H9 (cell line): ENCODE measurements around the gene MUC5AC. TPM values are rescaled to one million over a fixed set of nuclear protein-coding genes. Genes with fewer than 3 reads are reported as not detected.

Experiments
- DNase-seq: peaks from one replicate; pipeline ENCODE4 v3.0.0-alpha.2; 2017
- H2AFZ ChIP-seq: one replicate; pipeline ENCODE4 v1.6.1; 2013; ENCODE audit warnings: mild to moderate bottlenecking, low read length, control low read depth, moderate library complexity
- H2AK5ac ChIP-seq: 2 replicates; pipeline ENCODE4 v1.6.1; 2013; ENCODE audit warnings: low read length, control low read depth, mixed read lengths; ENCODE audit not compliant: insufficient read length
- H2BK120ac ChIP-seq: one replicate; pipeline ENCODE4 v1.6.1; 2013; ENCODE audit warnings: low read depth, mild to moderate bottlenecking, low read length, control low read depth, inconsistent platforms; ENCODE audit not compliant: poor library complexity, severe bottlenecking
- H2BK12ac ChIP-seq: 2 replicates; pipeline ENCODE4 v1.6.1; 2013; ENCODE audit warnings: low read length, control low read depth, mixed read lengths, low read depth; ENCODE audit not compliant: insufficient read length
- H2BK15ac ChIP-seq: 2 replicates; pipeline ENCODE4 v1.6.1; 2013; ENCODE audit warnings: low read depth, low read length, control low read depth
- H2BK20ac ChIP-seq: one replicate; pipeline ENCODE4 v1.6.1; 2013; ENCODE audit warnings: low read depth, mild to moderate bottlenecking, low read length, control low read depth, inconsistent platforms; ENCODE audit not compliant: poor library complexity, severe bottlenecking
- H2BK5ac ChIP-seq: 2 replicates; pipeline ENCODE4 v1.6.1; 2013; ENCODE audit warnings: low read length, control low read depth, mixed read lengths; ENCODE audit not compliant: insufficient read length
- H3K14ac ChIP-seq: 2 replicates; pipeline ENCODE4 v1.6.1; 2013; ENCODE audit warnings: low read length, control low read depth; ENCODE audit not compliant: insufficient read depth
- H3K18ac ChIP-seq: 2 replicates; pipeline ENCODE4 v1.6.1; 2013; ENCODE audit warnings: low read depth, mild to moderate bottlenecking, mixed read lengths, low read length, control low read depth; ENCODE audit not compliant: insufficient read length
- H3K23ac ChIP-seq: 2 replicates; pipeline ENCODE4 v1.6.1; 2013; ENCODE audit warnings: low read length, control low read depth, mixed read lengths, low read depth; ENCODE audit not compliant: insufficient read length
- H3K23me2 ChIP-seq: 2 replicates; pipeline ENCODE4 v1.6.1; 2013; ENCODE audit warnings: low read depth, mild to moderate bottlenecking, mixed read lengths, low read length, control low read depth; ENCODE audit not compliant: insufficient read length, poor library complexity, severe bottlenecking
- H3K27ac ChIP-seq: 2 replicates; pipeline ENCODE4 v1.5.1; 2013; ENCODE audit warnings: low read length, control low read depth, mixed read lengths, low read depth; ENCODE audit not compliant: insufficient read length
- H3K27me3 ChIP-seq: 2 replicates; pipeline ENCODE4 v1.6.1; 2013; ENCODE audit warnings: low read length, control low read depth, inconsistent platforms; ENCODE audit not compliant: insufficient read depth
- H3K4ac ChIP-seq: 2 replicates; pipeline ENCODE4 v1.6.1; 2013; ENCODE audit warnings: low read depth, mild to moderate bottlenecking, control low read depth, inconsistent platforms, low read length, moderate library complexity
- H3K4me1 ChIP-seq: 2 replicates; pipeline ENCODE4 v1.6.1; 2013; ENCODE audit warnings: low read length, control low read depth, inconsistent platforms; ENCODE audit not compliant: insufficient read depth
- H3K4me2 ChIP-seq: 2 replicates; pipeline ENCODE4 v1.6.1; 2013; ENCODE audit warnings: low read length, control low read depth, mixed read lengths; ENCODE audit not compliant: insufficient read length, insufficient read depth
- H3K56ac ChIP-seq: 2 replicates; pipeline ENCODE4 v1.6.1; 2013; ENCODE audit warnings: low read depth, mild to moderate bottlenecking, mixed read lengths, low read length, control low read depth; ENCODE audit not compliant: insufficient read length
- H3K79me1 ChIP-seq: 2 replicates; pipeline ENCODE4 v1.6.1; 2013; ENCODE audit warnings: low read depth, mild to moderate bottlenecking, moderate library complexity, low read length, control low read depth, inconsistent platforms; ENCODE audit not compliant: insufficient read depth, poor library complexity, severe bottlenecking
- H3K79me2 ChIP-seq: 2 replicates; pipeline ENCODE4 v1.6.1; 2013; ENCODE audit warnings: low read length, control low read depth, inconsistent platforms; ENCODE audit not compliant: insufficient read depth
- H3K9ac ChIP-seq: 2 replicates; pipeline ENCODE4 v1.6.1; 2013; ENCODE audit warnings: low read length, control low read depth, mixed read lengths; ENCODE audit not compliant: insufficient read length; ENCODE audit errors: extremely low read depth
- H3K9me3 ChIP-seq: one replicate; pipeline ENCODE4 v1.6.1; 2013; ENCODE audit warnings: low read depth, low read length, inconsistent platforms; ENCODE audit not compliant: control insufficient read depth
- H3T11ph ChIP-seq: one replicate; pipeline ENCODE4 v1.6.1; 2013; ENCODE audit warnings: mild to moderate bottlenecking, low read length, control low read depth, inconsistent platforms
- H4K20me1 ChIP-seq: one replicate; pipeline ENCODE4 v1.6.1; 2013; ENCODE audit not compliant: control insufficient read depth, insufficient read length, insufficient read depth
- H4K5ac ChIP-seq: 2 replicates; pipeline ENCODE4 v1.6.1; 2013; ENCODE audit warnings: low read depth, mild to moderate bottlenecking, mixed read lengths, low read length, control low read depth; ENCODE audit not compliant: insufficient read length
- H4K8ac ChIP-seq: replicated peaks from 2 replicates; pipeline ENCODE4 v1.6.1; 2013; ENCODE audit warnings: low read length, control low read depth, mixed read lengths, low read depth; ENCODE audit not compliant: insufficient read length
- H4K91ac ChIP-seq: 2 replicates; pipeline ENCODE4 v1.6.1; 2013; ENCODE audit warnings: low read depth, mild to moderate bottlenecking, moderate library complexity, mixed read lengths, low read length, control low read depth; ENCODE audit not compliant: insufficient read length
- H3K27ac Mint-ChIP-seq, 3 experiments: 2 replicates in 2 of 3; 3 replicates in 1 of 3; pipeline ENCODE4 v1.8.0; 2020 to 2021; ENCODE audit warnings: mixed read lengths in 3 of 3, mild to moderate bottlenecking in 1 of 3, moderate library complexity in 1 of 3
- H3K27me3 Mint-ChIP-seq: 2 replicates; pipeline ENCODE4 v1.8.0; 2021; ENCODE audit warnings: low read depth, mild to moderate bottlenecking, moderate library complexity, mixed read lengths
- H3K36me3 Mint-ChIP-seq, 3 experiments: 2 replicates in 2 of 3; 3 replicates in 1 of 3; pipeline ENCODE4 v1.8.0; 2020 to 2021; ENCODE audit warnings: low read depth in 3 of 3, mixed read lengths in 3 of 3; ENCODE audit not compliant: insufficient read depth in 1 of 3
- H3K4me1 Mint-ChIP-seq, 2 experiments: 2 replicates each; pipeline ENCODE4 v1.8.0; 2020; ENCODE audit warnings: mixed read lengths in 2 of 2
- H3K4me3 Mint-ChIP-seq, 2 experiments: 2 replicates in 1 of 2; 3 replicates in 1 of 2; pipeline ENCODE4 v1.8.0; 2020 to 2021; ENCODE audit warnings: mild to moderate bottlenecking in 2 of 2, mixed read lengths in 2 of 2, moderate library complexity in 1 of 2
- H3K9me3 Mint-ChIP-seq, 2 experiments: 2 replicates in 1 of 2; 3 replicates in 1 of 2; pipeline ENCODE4 v1.8.0; 2020; ENCODE audit warnings: mild to moderate bottlenecking in 2 of 2, mixed read lengths in 2 of 2, moderate library complexity in 1 of 2
- CTCF ChIP-seq: fragments of 200-600 bp; sonication (generic); conservative IDR thresholded peaks from 3 replicates; pipeline ENCODE4 v1.8.0; 2021; ENCODE audit warnings: antibody characterized with exemption, mild to moderate bottlenecking
- WGBS: extraction: QIAGEN DNeasy Blood & Tissue Kit; methylation state at CpG from one replicate; pipeline ENCODE4 v1.1.7; 2013; ENCODE audit warnings: missing lambda C conversion rate, low lambda C conversion rate, mixed read lengths; ENCODE audit not compliant: insufficient read length; ENCODE audit errors: extremely low coverage; 5-methylcytosine and 5-hydroxymethylcytosine counted together
- total RNA-seq: library from RNA; stranded (reverse); gene quantifications from 2 replicates; pipeline ENCODE4 v1.2.1, GENCODE V29; 2021

MUC5AC gene
- total RNA-seq, 1 experiment from 2014 or later, result not detected

- no peak overlapping the region for H2BK5ac ChIP-seq
- no peaks in the 10 kb centered on the region for H3K27me3 ChIP-seq
- no peak overlapping the region for H2AFZ ChIP-seq
- H2BK15ac ChIP-seq, result no peak overlapping the region
- H3K4me1 Mint-ChIP-seq, result peaks cover 3 to 8% of the 10 kb centered on the region in 2 experiments; a peak in 2 of 4 replicates
- H2BK20ac ChIP-seq, result no peak overlapping the region
- H3K4me1 ChIP-seq, result no peaks in the 10 kb centered on the region; the same call in 1 of the 2 replicates
- H2AK5ac ChIP-seq, result no peak overlapping the region
- no peaks in the 10 kb centered on the region for H3K23me2 ChIP-seq
- no peak overlapping the region for H3K9ac ChIP-seq
- H4K20me1 ChIP-seq, result peaks cover 3% of the 10 kb centered on the region
- no peak overlapping the region for H3K4me3 Mint-ChIP-seq
- H3K36me3 Mint-ChIP-seq, result no peaks in the 10 kb centered on the region
- H3K27me3 Mint-ChIP-seq, result no peaks in the 10 kb centered on the region; the same call in 1 of the 2 replicates
- DNase-seq, result peak; percentile 65
- no peak overlapping the region for H3K4me2 ChIP-seq
- H3K27ac Mint-ChIP-seq, result no peak overlapping the region
- H4K8ac ChIP-seq, result no peak overlapping the region
- H3K23ac ChIP-seq, result no peak overlapping the region
- H4K91ac ChIP-seq, result no peak overlapping the region
- no peaks in the 10 kb centered on the region for H3K79me1 ChIP-seq
- no peak overlapping the region for H3K14ac ChIP-seq
- H3K9me3 ChIP-seq, result no peaks in the 10 kb centered on the region
- H3K79me2 ChIP-seq, result no peaks in the 10 kb centered on the region
- no peak overlapping the region for H3K27ac ChIP-seq
- H2BK12ac ChIP-seq, result no peak overlapping the region
- H3K9me3 Mint-ChIP-seq, result no peaks in the 10 kb centered on the region
- no peak overlapping the region for H3K56ac ChIP-seq
- no peak overlapping the region for H3K4ac ChIP-seq
- no peak overlapping the region for H3T11ph ChIP-seq
- no peak overlapping the region for H3K18ac ChIP-seq
- no peak overlapping the region for H4K5ac ChIP-seq
- TF ChIP-seq CTCF, result peak; percentile 58
- no CpG with 5 or more reads among the region's 23 CpGs for WGBS
- no peak overlapping the region for H2BK120ac ChIP-seq
Measured at GRCh38 chr11:1226986-1227550, 69.3 kb downstream of the MUC5AC start.
